ENCODE data around the gene TRAK1.

The TRAK1 gene

GRCh38 chr3:42229942-42230688 is 139.0 kb downstream of the TRAK1 start:
- DNase-seq (ENCODE audit: low read depth, low spot score), result no peak

GRCh38 chr3:42230860-42231259 is 139.7 kb downstream of the TRAK1 start:
- DNase-seq (ENCODE audit: low read depth, low spot score), result no peak

GRCh38 chr3:42235532-42235931 is 144.4 kb downstream of the TRAK1 start:
- no peak for DNase-seq (ENCODE audit: low read depth, low spot score)

DNA sequence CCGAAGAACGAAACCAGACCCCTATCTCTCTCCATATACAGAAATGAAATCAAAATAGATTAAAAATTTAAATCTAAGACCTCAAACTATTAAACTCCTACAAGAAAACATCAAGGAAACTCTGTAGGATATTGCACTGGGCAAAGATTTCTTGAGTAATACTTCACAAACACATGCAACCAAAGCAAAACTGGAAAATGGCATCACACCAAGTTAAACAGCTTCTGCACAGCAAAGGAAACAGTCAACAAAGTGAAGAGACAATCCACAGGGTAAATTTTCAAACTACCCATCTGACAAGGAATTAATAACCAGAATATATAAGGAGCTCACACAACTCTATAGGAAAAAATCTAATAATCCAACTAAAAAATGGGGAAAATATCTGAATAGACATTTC is 145.5 kb downstream of the TRAK1 start:
- DNase-seq (ENCODE audit: low read depth, low spot score), result no peak

DNA sequence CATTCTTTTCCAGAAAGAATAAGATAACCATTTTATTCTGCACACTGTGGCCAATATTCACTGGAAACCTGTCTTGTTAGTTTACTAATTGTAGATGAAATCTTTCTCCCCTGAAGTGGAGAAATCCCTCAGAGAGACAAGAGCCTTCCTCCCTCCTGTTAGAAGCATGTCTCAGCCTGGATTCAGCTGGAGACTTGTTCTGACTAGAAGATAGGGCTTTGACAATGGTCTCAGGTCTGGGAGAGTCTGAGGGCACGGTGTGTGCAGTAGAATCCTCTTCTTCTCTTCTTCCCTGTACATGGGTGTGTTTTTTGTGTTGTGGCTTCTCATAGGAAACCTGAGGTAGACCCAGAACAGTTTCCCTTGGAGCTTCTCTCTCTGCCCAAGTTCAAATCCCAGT is 154.9 kb downstream of the TRAK1 start:
- DNase-seq (ENCODE audit: low read depth, low spot score), result no peak

DNA sequence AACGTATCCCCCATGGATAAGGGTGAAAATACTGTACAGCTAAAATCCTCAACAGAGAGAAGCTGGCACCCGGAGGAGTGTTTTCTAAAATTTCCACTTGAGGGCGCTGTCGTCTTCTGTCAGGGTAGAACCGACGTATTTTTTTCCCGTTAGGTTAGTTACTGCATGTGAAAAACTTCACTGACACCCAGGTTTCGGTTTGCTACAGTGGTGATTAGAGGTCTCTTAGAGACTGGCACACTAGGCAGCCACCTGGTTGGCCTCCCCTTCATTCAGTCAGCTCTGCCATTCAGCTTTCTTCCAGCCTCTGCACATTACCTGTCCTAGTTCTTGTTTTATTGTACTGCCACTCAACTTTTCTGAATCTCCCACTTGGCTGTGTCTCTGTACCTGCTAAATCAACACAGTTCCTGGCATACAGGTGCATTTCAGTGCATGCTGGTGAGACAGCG is 156.4 kb downstream of the TRAK1 start:
- DNase-seq (ENCODE audit: low read depth, low spot score), result peak; percentile 25

GRCh38 chr3:42250761-42251160 is 159.6 kb downstream of the TRAK1 start:
- no peak for DNase-seq (ENCODE audit: low read depth, low spot score)

DNA sequence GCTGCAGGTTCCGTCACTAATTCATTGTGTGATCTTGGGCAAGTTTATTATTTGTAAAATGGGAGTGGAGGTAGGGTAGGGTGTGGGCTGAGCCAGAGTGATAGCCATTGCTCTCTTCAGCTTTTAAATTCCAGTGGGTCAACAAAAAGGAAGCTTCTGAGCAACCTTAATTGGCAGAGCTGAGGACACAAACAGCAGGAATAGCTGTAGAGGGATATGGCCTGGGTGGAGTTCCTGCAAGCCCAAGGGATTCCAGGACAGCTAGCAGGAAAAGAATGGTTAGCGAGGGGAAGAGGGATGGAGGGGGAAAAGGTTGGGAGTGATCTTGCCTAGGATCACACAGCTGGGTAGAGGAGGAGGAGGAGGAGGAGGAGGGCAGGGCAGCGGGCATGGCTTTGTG is 163.4 kb downstream of the TRAK1 start:
- DNase-seq (ENCODE audit: low read depth, low spot score), result no peak

GRCh38 chr3:42256135-42256819 is 165.1 kb downstream of the TRAK1 start:
- DNase-seq (ENCODE audit: low read depth, low spot score), result no peak

DNA sequence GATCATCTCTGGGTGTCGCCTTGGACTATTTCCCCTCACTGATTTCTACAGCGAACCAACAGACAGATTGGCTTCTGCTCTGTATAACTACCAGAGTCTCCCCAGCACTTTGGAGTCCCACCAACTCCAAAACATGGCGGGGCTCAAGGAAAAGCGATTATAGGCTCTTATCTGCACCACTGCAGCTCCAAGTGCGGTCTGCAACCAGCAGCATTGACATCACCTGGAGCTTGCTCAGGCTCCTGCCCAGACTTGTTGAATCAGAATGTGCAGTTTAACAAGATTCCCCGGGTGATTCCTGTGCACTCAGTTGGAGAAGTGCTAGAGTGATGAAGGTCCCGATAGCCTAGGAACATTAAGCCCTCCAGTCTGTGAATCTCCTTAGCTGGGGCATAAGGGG is 165.8 kb downstream of the TRAK1 start:
- no peak for DNase-seq (ENCODE audit: low read depth, low spot score)

DNA sequence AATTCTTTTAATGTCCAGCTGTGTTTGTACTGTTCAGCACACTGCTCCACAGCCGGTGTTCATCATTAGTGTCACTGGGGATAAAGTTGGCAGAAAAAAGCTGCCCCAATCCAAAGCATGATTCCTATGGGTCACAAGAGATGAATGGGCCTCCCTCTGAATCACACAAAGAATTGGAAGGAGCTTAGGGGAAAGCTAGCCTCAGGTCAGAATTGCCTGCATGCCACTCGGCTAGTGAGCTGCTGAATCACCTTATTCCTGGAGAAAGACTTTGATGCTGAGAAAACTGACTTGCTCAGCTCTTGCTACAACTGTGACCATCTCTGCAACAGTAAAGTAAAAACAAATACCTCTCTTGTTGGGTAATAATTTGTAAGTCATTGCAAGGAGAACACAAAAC is 171.4 kb downstream of the TRAK1 start:
- no peak for DNase-seq (ENCODE audit: low read depth, low spot score)

DNA sequence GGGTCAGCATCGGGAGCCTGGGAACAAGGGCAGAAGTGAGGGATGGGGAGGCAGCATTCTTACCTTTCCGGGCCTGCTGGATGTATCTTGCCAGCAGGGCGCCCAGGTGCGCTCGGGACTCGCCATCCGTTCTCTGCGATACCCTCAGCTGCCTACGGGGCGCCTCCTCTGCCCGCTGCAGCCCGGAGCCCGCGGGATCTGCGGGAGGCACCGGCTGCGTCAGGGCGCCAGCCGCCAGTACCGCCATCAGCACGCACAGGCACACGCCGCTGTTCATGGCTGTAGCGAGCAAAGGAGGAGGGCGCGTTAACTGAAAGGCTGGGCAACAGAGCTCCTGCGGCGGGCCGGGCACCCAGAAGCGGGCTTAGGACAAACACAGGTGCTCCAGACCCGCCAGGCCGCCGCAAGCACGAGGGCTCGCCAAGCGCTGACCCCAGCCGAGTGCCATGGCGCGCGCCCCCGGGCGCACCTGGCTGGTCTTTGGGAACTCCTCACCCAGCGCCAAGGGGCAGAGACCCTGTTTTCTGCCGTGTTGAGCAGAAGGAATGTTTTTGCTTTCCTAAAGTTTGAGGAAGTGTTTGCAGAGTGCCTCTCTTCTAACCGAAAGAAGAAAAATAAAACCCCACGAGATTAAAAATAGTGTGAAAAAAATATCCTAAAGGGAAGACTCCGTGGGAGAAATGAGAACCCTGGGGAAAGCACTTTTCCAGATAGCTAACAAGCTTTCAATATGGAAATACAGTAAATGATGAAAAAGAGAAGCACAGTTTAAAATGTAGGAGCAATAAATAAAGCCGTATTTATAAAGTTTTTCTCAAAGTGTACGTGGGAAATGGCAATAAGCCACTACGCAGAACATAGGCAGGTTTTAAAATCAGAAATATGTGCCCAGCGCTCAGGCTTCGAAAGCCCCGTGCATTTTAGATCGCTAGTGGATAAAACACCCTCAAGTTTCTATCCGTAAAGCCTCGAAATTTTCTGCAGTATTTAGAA is 172.5 kb downstream of the TRAK1 start:
- DNase-seq (ENCODE audit: low read depth, low spot score), result no peak

GRCh38 chr3:42264399-42265058 is 173.4 kb downstream of the TRAK1 start:
- DNase-seq (ENCODE audit: low read depth, low spot score), result no peak

GRCh38 chr3:42265059-42265991 is 174.2 kb downstream of the TRAK1 start:
- DNase-seq (ENCODE audit: low read depth, low spot score), result no peak

GRCh38 chr3:42266085-42266484 is 174.9 kb downstream of the TRAK1 start, which contains the start of gene CCK:
Gene CCK, minus strand, starts transcription at chr3:42266185. Its CDS starts 2,555 bp downstream, at chr3:42263630.
- no peak for DNase-seq (ENCODE audit: low read depth, low spot score)

DNA sequence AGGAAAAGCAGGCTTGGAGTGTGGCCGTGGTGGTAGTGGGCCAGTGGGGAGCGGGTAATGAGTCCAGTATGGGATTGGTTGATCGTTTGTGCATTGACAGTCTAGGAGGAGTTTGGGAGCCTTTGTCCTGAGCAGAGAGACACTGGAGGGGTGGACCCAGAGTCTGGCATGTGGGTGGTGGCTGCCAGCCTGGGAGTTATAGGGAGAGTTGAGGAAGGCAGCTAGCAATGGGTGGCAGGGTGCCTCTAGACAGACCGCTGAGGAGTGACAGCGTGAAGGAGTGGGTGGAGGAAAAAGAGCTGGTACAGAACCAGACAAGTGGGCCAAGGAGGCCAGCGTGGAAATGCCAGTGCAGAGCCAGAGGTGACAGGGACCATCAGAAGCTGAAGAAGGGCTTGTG is 176.7 kb downstream of the TRAK1 start:
- no peak for DNase-seq (ENCODE audit: low read depth, low spot score)

DNA sequence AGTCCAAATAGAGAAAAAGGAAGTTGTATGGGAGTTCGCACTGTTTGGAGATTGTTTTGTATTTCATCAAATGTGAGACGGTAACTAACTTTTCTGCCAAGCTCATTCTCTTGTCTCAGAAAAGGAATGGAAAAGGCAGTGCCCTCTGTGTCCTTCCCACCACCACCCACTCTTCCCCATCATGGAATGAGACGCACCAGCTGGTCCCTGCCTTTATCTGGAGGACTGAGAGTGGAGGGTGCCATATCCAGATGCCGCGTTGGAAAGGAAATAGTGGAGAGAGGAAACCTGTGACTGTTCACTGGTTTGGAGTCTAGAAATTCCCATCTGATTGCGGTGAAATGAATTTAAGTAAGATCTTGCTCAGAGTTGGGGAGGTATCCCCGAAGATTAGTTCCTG is 178.5 kb downstream of the TRAK1 start:
- DNase-seq (ENCODE audit: low read depth, low spot score), result no peak

DNA sequence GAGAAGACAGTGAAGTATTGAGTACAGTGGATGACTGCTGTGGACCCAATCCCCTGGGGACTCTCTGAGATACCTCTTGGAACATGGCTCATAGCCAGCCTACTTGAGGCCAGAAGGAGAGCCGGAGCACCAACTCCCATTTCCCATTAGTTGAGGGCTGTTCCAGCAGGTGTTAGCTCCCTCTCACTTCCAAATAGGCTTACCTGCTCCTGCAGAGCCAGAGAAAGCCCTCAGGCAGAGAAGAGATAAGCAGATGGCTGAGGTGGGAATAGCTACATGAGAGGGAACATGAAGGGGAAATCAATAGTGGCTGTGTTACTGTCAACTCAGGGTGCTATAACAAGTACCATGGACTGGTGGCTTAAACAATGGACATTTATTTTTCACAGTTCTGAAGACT is 179.4 kb downstream of the TRAK1 start:
- no peak for DNase-seq (ENCODE audit: low read depth, low spot score)

DNA sequence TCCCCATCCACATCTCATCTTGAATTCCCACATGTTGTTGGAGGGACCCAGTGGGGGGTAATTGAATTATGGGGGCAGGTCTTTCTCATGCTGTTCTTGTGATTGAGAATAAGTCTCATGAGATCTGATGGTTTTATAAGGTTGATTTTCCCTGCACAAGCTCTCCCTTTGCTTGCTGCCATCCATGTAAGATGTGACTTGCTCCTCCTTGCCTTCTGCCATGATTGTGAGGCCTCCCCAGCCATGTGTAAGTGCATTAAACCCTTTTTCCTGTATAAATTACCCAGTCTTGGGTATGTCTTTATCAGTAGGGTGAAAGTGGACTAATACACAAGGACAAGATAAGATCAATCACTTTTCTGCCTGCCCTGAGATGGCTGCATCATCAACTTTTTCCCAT is 180.6 kb downstream of the TRAK1 start:
- DNase-seq (ENCODE audit: low read depth, low spot score), result no peak

DNA sequence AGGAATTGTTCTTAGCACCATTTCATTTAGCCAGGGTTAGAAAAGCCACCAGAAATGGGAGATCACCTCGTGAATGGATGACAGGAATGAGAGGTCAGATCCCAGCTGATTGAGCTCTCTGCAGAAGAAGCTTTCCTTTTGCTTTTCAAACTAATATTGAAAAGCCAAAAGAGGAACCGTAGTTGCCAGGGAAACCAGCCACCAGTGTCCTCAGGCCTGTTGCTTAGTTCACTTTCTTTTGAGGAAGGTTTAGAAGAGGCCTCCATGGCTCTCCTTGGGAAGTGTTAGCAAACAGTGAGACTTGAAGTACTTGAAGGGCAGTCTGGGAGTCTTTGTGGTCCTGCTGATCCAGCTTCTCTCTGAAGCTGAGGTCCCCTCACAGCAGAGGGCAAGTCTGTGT is 182.2 kb downstream of the TRAK1 start:
- DNase-seq (ENCODE audit: low read depth, low spot score), result no peak
